Calu3 (cell line): Measurements from ENCODE around the gene CRNN. TPM values are rescaled to one million over a fixed set of nuclear protein-coding genes. Genes with fewer than 3 reads are reported as not detected.

Source experiments
- Bru-seq: library from RNA; stranded (reverse); fragments of 400-500 nt; gene quantifications from one replicate; lab custom pipeline; 2021; lab: Mats Ljungman, UMichigan
- BruChase-seq, 2 experiments: library from RNA; stranded (reverse); fragments of 400-500 nt; gene quantifications; one replicate each; lab custom pipeline; 2021; lab: Mats Ljungman, UMichigan
- BruUV-seq: library from RNA; stranded (reverse); fragments of 400-500 nt; replicated peaks from 2 replicates; lab custom pipeline; 2021; lab: Mats Ljungman, UMichigan
- CTCF ChIA-PET: fragments of 300-600 bp; sonication (Branson Sonifier 250); formaldehyde crosslinking; loops from one replicate; lab custom pipeline; 2022; ENCODE audit warnings: antibody characterized with exemption; lab: Charles Lee
- DNase-seq: peaks from one replicate; pipeline ENCODE4 v3.0.0; 2022
- H3K27ac Mint-ChIP-seq: one replicate; pipeline ENCODE4 v1.8.0; 2022; ENCODE audit warnings: mixed read lengths; ENCODE audit not compliant: unreplicated experiment
- H3K27me3 Mint-ChIP-seq: one replicate; pipeline ENCODE4 v1.8.0; 2022; ENCODE audit warnings: mixed read lengths; ENCODE audit not compliant: unreplicated experiment
- H3K36me3 Mint-ChIP-seq: one replicate; pipeline ENCODE4 v1.8.0; 2022; ENCODE audit warnings: mild to moderate bottlenecking, moderate library complexity, mixed read lengths; ENCODE audit not compliant: insufficient read depth, unreplicated experiment
- H3K4me1 Mint-ChIP-seq: one replicate; pipeline ENCODE4 v1.8.0; 2022; ENCODE audit warnings: mild to moderate bottlenecking, low read depth, mixed read lengths; ENCODE audit not compliant: unreplicated experiment
- H3K4me3 Mint-ChIP-seq: one replicate; pipeline ENCODE4 v1.8.0; 2022; ENCODE audit warnings: mild to moderate bottlenecking, low read depth, moderate library complexity, mixed read lengths; ENCODE audit not compliant: unreplicated experiment
- H3K9me3 Mint-ChIP-seq: one replicate; pipeline ENCODE4 v1.8.0; 2022; ENCODE audit warnings: low read depth, mixed read lengths; ENCODE audit not compliant: unreplicated experiment
- CTCF ChIP-seq: fragments of 200-600 bp; IDR thresholded peaks from one replicate; pipeline ENCODE4 v1.8.0; 2022; ENCODE audit warnings: antibody characterized with exemption; ENCODE audit not compliant: unreplicated experiment
- intact Hi-C: fragments of 100-400 bp; cut with micrococcal nuclease; formaldehyde crosslinking; loops from one replicate; pipeline ENCODE4 v1.10.0; 2022; ENCODE audit not compliant: unreplicated experiment
- long read RNA-seq: library from polyadenylated mRNA; stranded (forward); transcript quantifications from one replicate; pipeline ENCODE4 v2.0.0, GENCODE V29; 2022
- total RNA-seq: library from RNA; stranded (reverse); gene quantifications from 2 replicates; pipeline ENCODE4 v1.2.3, GENCODE V29; 2022

Gene CRNN
- total RNA-seq (not detected in 2 replicates), Bru-seq, nascent RNA (not detected), BruChase-seq, experiment 1, labeled RNA remaining after a 6-hour chase (not detected), BruChase-seq, experiment 2, labeled RNA remaining after a 2-hour chase (not detected)
- long read RNA-seq, result 0 reads

DNA sequence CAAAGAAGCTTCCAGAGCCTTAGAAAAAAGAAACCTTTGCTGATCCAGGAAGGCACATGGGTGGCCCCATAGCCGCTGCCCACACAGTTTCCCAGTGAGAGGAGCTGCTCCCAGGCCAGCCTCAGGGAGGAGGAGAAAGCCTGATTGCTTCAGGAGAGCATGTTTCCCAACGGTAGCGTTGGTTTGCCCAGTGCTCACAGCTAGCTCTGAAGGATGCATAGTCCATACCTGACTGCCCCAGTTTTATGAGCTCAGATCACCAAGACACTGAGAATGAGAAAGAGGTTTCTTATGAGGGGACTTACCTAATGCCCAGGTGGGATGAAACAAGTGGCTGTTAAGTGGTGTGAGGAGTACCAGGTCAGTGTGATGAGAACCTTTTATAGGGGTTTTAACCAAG, at the start of gene CRNN:
TSS of gene CRNN (minus strand) at position 355 of the 400 bp plus-strand sequence. CDS start 2,030 bp downstream, outside the sequence.
- Mint-ChIP-seq H3K36me3 (no peaks in the 10 kb centered on the region), H3K4me1 (no peaks in the 10 kb centered on the region), H3K4me3 (no peak within 1 kb of the TSS), H3K9me3 (no peaks in the 10 kb centered on the region), H3K27me3 (peaks cover 86% of the 10 kb centered on the region), H3K27ac (no peak within 1 kb of the TSS)
- no TSS peak for BruUV-seq
- DNase-seq, result no peak
- CTCF ChIA-PET, result no interaction called here
- intact Hi-C loops, result no loop called here
- TF ChIP-seq CTCF, result no peak

GRCh38 chr1:152462636-152463035, 48.6 kb upstream of the CRNN start:
- CTCF ChIA-PET, result no interaction called here
- intact Hi-C loops, result no loop called here
- no TSS peak for BruUV-seq
- no peaks in the 10 kb centered on the region for H3K9me3 Mint-ChIP-seq
- no peaks in the 10 kb centered on the region for H3K4me1 Mint-ChIP-seq
- H3K27me3 Mint-ChIP-seq, result peaks cover 23% of the 10 kb centered on the region
- no peak for DNase-seq
- H3K4me3 Mint-ChIP-seq, result no peak overlapping the region
- H3K27ac Mint-ChIP-seq, result no peak overlapping the region
- H3K36me3 Mint-ChIP-seq, result no peaks in the 10 kb centered on the region
- TF ChIP-seq CTCF, result no peak

DNA sequence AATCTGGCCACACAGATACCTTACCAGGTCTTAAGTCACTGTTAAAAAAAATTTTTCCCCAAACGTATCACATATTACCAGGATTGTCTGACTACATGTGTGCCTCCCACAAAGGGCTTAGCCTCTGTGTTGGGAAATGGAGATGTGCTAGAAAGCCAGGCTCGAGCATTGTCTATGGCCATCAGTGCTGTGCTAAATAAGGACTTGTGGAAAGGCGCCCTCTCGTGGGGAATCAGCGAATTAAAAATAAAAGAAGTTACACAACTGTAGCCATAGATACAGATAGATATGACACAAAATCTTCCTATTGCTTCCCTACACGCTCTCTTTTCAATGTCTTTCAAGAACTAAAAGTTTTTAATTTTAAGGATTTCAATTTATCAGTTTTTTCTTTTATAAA, 47.5 kb upstream of the CRNN start:
- CTCF ChIA-PET, result no interaction called here
- BruUV-seq, result no TSS peak
- no peak overlapping the region for H3K4me3 Mint-ChIP-seq
- DNase-seq, result peak; percentile 69
- H3K27me3 Mint-ChIP-seq, result peaks cover 32% of the 10 kb centered on the region
- peak; percentile 58 for TF ChIP-seq CTCF
- H3K36me3 Mint-ChIP-seq, result no peaks in the 10 kb centered on the region
- no peaks in the 10 kb centered on the region for H3K4me1 Mint-ChIP-seq
- H3K9me3 Mint-ChIP-seq, result no peaks in the 10 kb centered on the region
- intact Hi-C loops, result no loop called here
- no peak overlapping the region for H3K27ac Mint-ChIP-seq

GRCh38 chr1:152460529-152460899, 46.5 kb upstream of the CRNN start:
- no peak for TF ChIP-seq CTCF
- H3K27me3 Mint-ChIP-seq, result peaks cover 37% of the 10 kb centered on the region
- intact Hi-C loops, result no loop called here
- no peaks in the 10 kb centered on the region for H3K36me3 Mint-ChIP-seq
- H3K4me3 Mint-ChIP-seq, result no peak overlapping the region
- no peak for DNase-seq
- BruUV-seq, result no TSS peak
- no peaks in the 10 kb centered on the region for H3K4me1 Mint-ChIP-seq
- CTCF ChIA-PET, result interaction anchor here (0.7 to 3.1 kb wide), 4 partner anchors 20 to 408 kb away, joined by 3 to 63 read pairs (median 10); no protein-coding TSS in a partner anchor
- H3K27ac Mint-ChIP-seq, result no peak overlapping the region
- H3K9me3 Mint-ChIP-seq, result no peaks in the 10 kb centered on the region
